ENCODE results near the gene DNHD1. TPM values are rescaled to one million over a fixed set of nuclear protein-coding genes. Genes with fewer than 3 reads are reported as not detected.

Gene DNHD1
- total RNA-seq, 1 experiment from 2014 or later: 11.5 TPM

GRCh38 chr11:6587360-6587953 lies 90.4 kb downstream of the DNHD1 start:
- CTCF ChIA-PET: interaction anchor here (0.9 to 1.8 kb wide), 6 partner anchors 16 to 209 kb away, joined by 3 to 12 read pairs (median 5); partner anchors contain the start of gene TAF10
- peaks cover 30% of the 10 kb centered on the region for H3K9me3 Mint-ChIP-seq
- H3K27ac Mint-ChIP-seq: no peak overlapping the region
- H3K4me3 Mint-ChIP-seq: no peak overlapping the region
- ATAC-seq (peak; percentile 29), DNase-seq (ENCODE audit: low spot score) (no peak)
- POLR2A ChIA-PET: interaction anchor here (1.1 kb wide), 1 partner anchor 106 kb away, joined by 3 read pairs; the partner anchor contains the start of genes ARFIP2 and TIMM10B
- no peak for TF ChIP-seq GRHL2 (CRISPR knock-in tag; IDR thresholded peaks at IDR 0.05; ENCODE audit: insufficient replicate concordance, severe bottlenecking)
- TF ChIP-seq, protein P1, sequence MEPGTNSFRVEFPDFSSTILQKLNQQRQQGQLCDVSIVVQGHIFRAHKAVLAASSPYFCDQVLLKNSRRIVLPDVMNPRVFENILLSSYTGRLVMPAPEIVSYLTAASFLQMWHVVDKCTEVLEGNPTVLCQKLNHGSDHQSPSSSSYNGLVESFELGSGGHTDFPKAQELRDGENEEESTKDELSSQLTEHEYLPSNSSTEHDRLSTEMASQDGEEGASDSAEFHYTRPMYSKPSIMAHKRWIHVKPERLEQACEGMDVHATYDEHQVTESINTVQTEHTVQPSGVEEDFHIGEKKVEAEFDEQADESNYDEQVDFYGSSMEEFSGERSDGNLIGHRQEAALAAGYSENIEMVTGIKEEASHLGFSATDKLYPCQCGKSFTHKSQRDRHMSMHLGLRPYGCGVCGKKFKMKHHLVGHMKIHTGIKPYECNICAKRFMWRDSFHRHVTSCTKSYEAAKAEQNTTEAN (CRISPR knock-in tag; IDR thresholded peaks at IDR 0.05): no peak
- TF ChIP-seq TEAD1 (CRISPR knock-in tag; IDR thresholded peaks at IDR 0.05): no peak
- TF ChIP-seq SMAD3 (CRISPR knock-in tag; IDR thresholded peaks at IDR 0.05; ENCODE audit: borderline replicate concordance): no peak
- no peak for TF ChIP-seq ZNF416 (CRISPR knock-in tag; IDR thresholded peaks at IDR 0.05)
- no peak for TF ChIP-seq IRF2 (CRISPR knock-in tag; IDR thresholded peaks at IDR 0.05; ENCODE audit: borderline replicate concordance, low read depth)
- no peak for TF ChIP-seq TCF7 (CRISPR knock-in tag; IDR thresholded peaks at IDR 0.05; ENCODE audit: low read depth)
- TF ChIP-seq ZNF317 (CRISPR knock-in tag; IDR thresholded peaks at IDR 0.05; ENCODE audit: borderline replicate concordance, low read depth): no peak
- no peak for TF ChIP-seq IRF1 (CRISPR knock-in tag; IDR thresholded peaks at IDR 0.05)
- TF ChIP-seq ATF1 (CRISPR knock-in tag; IDR thresholded peaks at IDR 0.05): no peak
- no peak for TF ChIP-seq ZBTB21 (CRISPR knock-in tag; IDR thresholded peaks at IDR 0.05; ENCODE audit: borderline replicate concordance)
- TF ChIP-seq RORB (CRISPR knock-in tag; IDR thresholded peaks at IDR 0.05): no peak
- TF ChIP-seq ARID4B (CRISPR knock-in tag; IDR thresholded peaks at IDR 0.05; ENCODE audit: borderline replicate concordance): no peak
- no peak for TF ChIP-seq PRRX2 (CRISPR knock-in tag; IDR thresholded peaks at IDR 0.05)
- no peak for TF ChIP-seq MYBL2 (CRISPR knock-in tag; IDR thresholded peaks at IDR 0.05)
- peaks cover 3% of the 10 kb centered on the region for H3K36me3 Mint-ChIP-seq
- H3K4me1 Mint-ChIP-seq: no peaks in the 10 kb centered on the region
- H3K27me3 Mint-ChIP-seq (ENCODE audit: low read depth): no peaks in the 10 kb centered on the region

- Mint-ChIP-seq H3K27ac (no peak overlapping the region), H3K27me3 (ENCODE audit: low read depth) (no peaks in the 10 kb centered on the region), H3K4me1 (no peaks in the 10 kb centered on the region), H3K36me3 (peaks cover 3% of the 10 kb centered on the region), H3K9me3 (peaks cover 26% of the 10 kb centered on the region), H3K4me3 (no peak overlapping the region)
- ATAC-seq (no peak), DNase-seq (ENCODE audit: low spot score) (no peak)
- CTCF ChIA-PET: interaction anchor here (1.0 to 1.8 kb wide), 5 partner anchors 17 to 209 kb away, joined by 3 to 12 read pairs (median 6); partner anchors contain the start of gene TAF10
- POLR2A ChIA-PET: no interaction called here
- TF ChIP-seq ZNF263 (CRISPR knock-in tag; IDR thresholded peaks at IDR 0.05; ENCODE audit: low read depth): no peak
- TF ChIP-seq E2F4 (CRISPR knock-in tag; IDR thresholded peaks at IDR 0.05; ENCODE audit: borderline replicate concordance, low read depth): no peak
- TF ChIP-seq SMAD3 (CRISPR knock-in tag; IDR thresholded peaks at IDR 0.05; ENCODE audit: borderline replicate concordance): no peak
- TF ChIP-seq FOXP4 (CRISPR knock-in tag; IDR thresholded peaks at IDR 0.05): no peak
- no peak for TF ChIP-seq ZNF396 (CRISPR knock-in tag; IDR thresholded peaks at IDR 0.05; ENCODE audit: borderline replicate concordance)
- TF ChIP-seq, protein P2, sequence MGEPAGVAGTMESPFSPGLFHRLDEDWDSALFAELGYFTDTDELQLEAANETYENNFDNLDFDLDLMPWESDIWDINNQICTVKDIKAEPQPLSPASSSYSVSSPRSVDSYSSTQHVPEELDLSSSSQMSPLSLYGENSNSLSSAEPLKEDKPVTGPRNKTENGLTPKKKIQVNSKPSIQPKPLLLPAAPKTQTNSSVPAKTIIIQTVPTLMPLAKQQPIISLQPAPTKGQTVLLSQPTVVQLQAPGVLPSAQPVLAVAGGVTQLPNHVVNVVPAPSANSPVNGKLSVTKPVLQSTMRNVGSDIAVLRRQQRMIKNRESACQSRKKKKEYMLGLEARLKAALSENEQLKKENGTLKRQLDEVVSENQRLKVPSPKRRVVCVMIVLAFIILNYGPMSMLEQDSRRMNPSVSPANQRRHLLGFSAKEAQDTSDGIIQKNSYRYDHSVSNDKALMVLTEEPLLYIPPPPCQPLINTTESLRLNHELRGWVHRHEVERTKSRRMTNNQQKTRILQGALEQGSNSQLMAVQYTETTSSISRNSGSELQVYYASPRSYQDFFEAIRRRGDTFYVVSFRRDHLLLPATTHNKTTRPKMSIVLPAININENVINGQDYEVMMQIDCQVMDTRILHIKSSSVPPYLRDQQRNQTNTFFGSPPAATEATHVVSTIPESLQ (CRISPR knock-in tag; IDR thresholded peaks at IDR 0.05): no peak
- TF ChIP-seq, protein P3, sequence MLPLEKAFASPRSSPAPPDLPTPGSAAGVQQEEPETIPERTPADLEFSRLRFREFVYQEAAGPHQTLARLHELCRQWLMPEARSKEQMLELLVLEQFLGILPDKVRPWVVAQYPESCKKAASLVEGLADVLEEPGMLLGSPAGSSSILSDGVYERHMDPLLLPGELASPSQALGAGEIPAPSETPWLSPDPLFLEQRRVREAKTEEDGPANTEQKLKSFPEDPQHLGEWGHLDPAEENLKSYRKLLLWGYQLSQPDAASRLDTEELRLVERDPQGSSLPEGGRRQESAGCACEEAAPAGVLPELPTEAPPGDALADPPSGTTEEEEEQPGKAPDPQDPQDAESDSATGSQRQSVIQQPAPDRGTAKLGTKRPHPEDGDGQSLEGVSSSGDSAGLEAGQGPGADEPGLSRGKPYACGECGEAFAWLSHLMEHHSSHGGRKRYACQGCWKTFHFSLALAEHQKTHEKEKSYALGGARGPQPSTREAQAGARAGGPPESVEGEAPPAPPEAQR (CRISPR knock-in tag; IDR thresholded peaks at IDR 0.05): no peak
- no peak for TF ChIP-seq SMAD4 (CRISPR knock-in tag; IDR thresholded peaks at IDR 0.05)
Measured at GRCh38 chr11:6588018-6588417, 90.9 kb downstream of the DNHD1 start.
